Measurements from ENCODE around the gene NPEPL1. TPM values are rescaled to one million over a fixed set of nuclear protein-coding genes. Genes with fewer than 3 reads are reported as not detected.
"Not testable (repeated sequence)": the region's sequence is repeated elsewhere in the genome, so short reads cannot be mapped to it uniquely, and the experiment has no call there.

The NPEPL1 gene
- total RNA-seq, 3 donors from 2014 or later = 26.8 to 35.7 (median 30.8) TPM

GRCh38 chr20:58747211-58747610 lies 54.6 kb downstream of the NPEPL1 start:
- H3K27ac ChIP-seq = no peak overlapping the region
- peaks cover 0 to 25% of the 10 kb centered on the region in 2 donors for H3K27me3 ChIP-seq
- no peaks in the 10 kb centered on the region for H3K4me1 ChIP-seq
- intact Hi-C loops (cut with DNase I; ENCODE audit: low total_unique reads) = no loop called here
- DNase-seq (ENCODE audit: low spot score in 2 of 2) = no peak
- no peaks in the 10 kb centered on the region for H3K36me3 ChIP-seq
- TF ChIP-seq POLR2AphosphoS5 (IDR thresholded peaks at IDR 0.05) = no peak
- no peak for TF ChIP-seq CTCF (IDR thresholded peaks at IDR 0.05)
- TF ChIP-seq POLR2A (IDR thresholded peaks at IDR 0.05) = no peak
- H3K4me3 ChIP-seq = no peak overlapping the region
- no peaks in the 10 kb centered on the region for H3K9me3 ChIP-seq

GRCh38 chr20:58748618-58749017 lies 56.0 kb downstream of the NPEPL1 start:
- no peak for DNase-seq (ENCODE audit: low spot score in 2 of 2)
- TF ChIP-seq POLR2AphosphoS5 (IDR thresholded peaks at IDR 0.05) = no peak
- TF ChIP-seq POLR2A (IDR thresholded peaks at IDR 0.05) = no peak
- TF ChIP-seq CTCF (IDR thresholded peaks at IDR 0.05) = no peak
- intact Hi-C loops (cut with DNase I; ENCODE audit: low total_unique reads) = no loop called here
- no peak overlapping the region for H3K4me3 ChIP-seq
- no peaks in the 10 kb centered on the region for H3K9me3 ChIP-seq
- no peak overlapping the region for H3K27ac ChIP-seq
- no peaks in the 10 kb centered on the region for H3K4me1 ChIP-seq
- peaks cover 0 to 25% of the 10 kb centered on the region in 2 donors for H3K27me3 ChIP-seq
- H3K36me3 ChIP-seq = no peaks in the 10 kb centered on the region

GRCh38 chr20:58749098-58749769 lies 56.6 kb downstream of the NPEPL1 start:
- H3K36me3 ChIP-seq = no peaks in the 10 kb centered on the region

GRCh38 chr20:58749979-58750378 lies 57.4 kb downstream of the NPEPL1 start:
- TF ChIP-seq CTCF (IDR thresholded peaks at IDR 0.05) (no peak), POLR2A (IDR thresholded peaks at IDR 0.05) (no peak), POLR2AphosphoS5 (IDR thresholded peaks at IDR 0.05) (no peak)
- Histone ChIP-seq H3K36me3 (no peaks in the 10 kb centered on the region), H3K4me3 (no peak overlapping the region), H3K4me1 (no peaks in the 10 kb centered on the region), H3K27me3 (peaks cover 0 to 25% of the 10 kb centered on the region in 2 donors), H3K27ac (no peak overlapping the region), H3K9me3 (no peaks in the 10 kb centered on the region)
- intact Hi-C loops (cut with DNase I; ENCODE audit: low total_unique reads) = no loop called here
- DNase-seq (ENCODE audit: low spot score in 2 of 2) = no peak

More at GRCh38 chr20:58749098-58749769, 56.6 kb downstream of the NPEPL1 start:
- peaks cover 0 to 25% of the 10 kb centered on the region in 2 donors for H3K27me3 ChIP-seq
- H3K4me1 ChIP-seq = no peaks in the 10 kb centered on the region
- no peak overlapping the region for H3K27ac ChIP-seq
- intact Hi-C loops (cut with DNase I; ENCODE audit: low total_unique reads) = no loop called here
- TF ChIP-seq POLR2AphosphoS5 (IDR thresholded peaks at IDR 0.05) (no peak), POLR2A (IDR thresholded peaks at IDR 0.05) (no peak), CTCF (IDR thresholded peaks at IDR 0.05) (no peak)
- no peaks in the 10 kb centered on the region for H3K9me3 ChIP-seq
- H3K4me3 ChIP-seq = no peak overlapping the region
- DNase-seq (ENCODE audit: low spot score in 2 of 2) = no peak

- H3K9me3 ChIP-seq; intact Hi-C loops (cut with DNase I; ENCODE audit: low total_unique reads); H3K27ac ChIP-seq; H3K4me3 ChIP-seq; H3K4me1 ChIP-seq; DNase-seq (ENCODE audit: low spot score in 2 of 2); H3K36me3 ChIP-seq: not testable (repeated sequence)
- peaks cover 0 to 18% of the 10 kb centered on the region in 2 donors for H3K27me3 ChIP-seq
Measured at GRCh38 chr20:58750706-58751105, 58.1 kb downstream of the NPEPL1 start.

Measured in breast epithelium (tissue), 4 donors.